ENCODE data around the gene MELTF. TPM values are rescaled to one million over a fixed set of nuclear protein-coding genes. Genes with fewer than 3 reads are reported as not detected.

Gene MELTF
- total and polyA plus RNA-seq, 2 of the 13 experiments (the other 11 are each of a cell fraction or from before 2014, with no cell fraction given): 3.2 to 7.5 TPM

DNA sequence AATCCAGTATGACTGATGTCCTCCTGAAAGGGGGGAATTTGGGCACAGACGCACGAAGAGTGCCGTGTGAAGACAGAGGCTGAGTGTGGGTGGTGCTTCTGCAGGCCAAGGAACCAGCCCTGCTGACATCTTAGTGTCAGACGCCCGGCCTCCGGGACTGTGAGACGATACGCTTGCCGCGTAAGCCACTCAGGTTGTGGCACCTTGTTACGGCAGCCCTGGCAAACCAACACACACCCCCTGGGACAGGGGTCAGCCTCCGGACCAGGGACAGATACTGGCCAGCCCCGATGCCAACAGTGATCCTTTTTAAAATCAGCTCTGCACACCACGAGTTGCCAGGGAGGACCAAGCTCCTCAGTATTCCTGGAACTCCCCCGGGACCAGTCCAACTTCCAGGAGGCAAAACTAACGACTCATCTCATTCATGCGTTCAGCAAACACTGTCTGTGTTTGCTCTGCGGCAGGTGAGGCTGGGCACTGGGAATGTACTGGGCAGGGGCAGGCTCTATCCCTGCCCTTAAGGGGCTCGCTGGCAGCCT, 39.8 kb downstream of the MELTF start (continued):
- TF ChIP-seq PHF21A (CRISPR knock-in tag; IDR thresholded peaks at IDR 0.05) (0 out of 2 replicates have a peak, but pooled peaks have one; percentile 32), ZSCAN9 (CRISPR knock-in tag; IDR thresholded peaks at IDR 0.05; ENCODE audit: borderline replicate concordance) (peak; percentile 56; the same call in 1 of the 2 replicates), CHD4 (IDR thresholded peaks at IDR 0.05; ENCODE audit: borderline replicate concordance, low read length) (no peak), PRMT3 (CRISPR knock-in tag; IDR thresholded peaks at IDR 0.05; ENCODE audit: borderline replicate concordance, low read depth) (no peak), KMT2B (CRISPR knock-in tag; IDR thresholded peaks at IDR 0.05) (no peak), ZFX (CRISPR knock-in tag; IDR thresholded peaks at IDR 0.05; ENCODE audit: low read depth) (peak; percentile 14; the same call in 1 of the 2 replicates), KDM2A (CRISPR knock-in tag; IDR thresholded peaks at IDR 0.05; ENCODE audit: borderline replicate concordance, low read depth) (0 out of 2 replicates have a peak, but pooled peaks have one; percentile 32), FOSL1 (CRISPR knock-in tag; IDR thresholded peaks at IDR 0.05; ENCODE audit: borderline replicate concordance) (no peak), ZNF552 (CRISPR knock-in tag; IDR thresholded peaks at IDR 0.05; ENCODE audit: borderline replicate concordance) (no peak), ZFY (CRISPR knock-in tag; IDR thresholded peaks at IDR 0.05) (peak; percentile 19; the same call in 1 of the 2 replicates), SALL2 (CRISPR knock-in tag; IDR thresholded peaks at IDR 0.05) (no peak), ARHGAP35 (CRISPR knock-in tag; IDR thresholded peaks at IDR 0.05; ENCODE audit: borderline replicate concordance) (no peak)
- TF ChIP-seq, protein P1, sequence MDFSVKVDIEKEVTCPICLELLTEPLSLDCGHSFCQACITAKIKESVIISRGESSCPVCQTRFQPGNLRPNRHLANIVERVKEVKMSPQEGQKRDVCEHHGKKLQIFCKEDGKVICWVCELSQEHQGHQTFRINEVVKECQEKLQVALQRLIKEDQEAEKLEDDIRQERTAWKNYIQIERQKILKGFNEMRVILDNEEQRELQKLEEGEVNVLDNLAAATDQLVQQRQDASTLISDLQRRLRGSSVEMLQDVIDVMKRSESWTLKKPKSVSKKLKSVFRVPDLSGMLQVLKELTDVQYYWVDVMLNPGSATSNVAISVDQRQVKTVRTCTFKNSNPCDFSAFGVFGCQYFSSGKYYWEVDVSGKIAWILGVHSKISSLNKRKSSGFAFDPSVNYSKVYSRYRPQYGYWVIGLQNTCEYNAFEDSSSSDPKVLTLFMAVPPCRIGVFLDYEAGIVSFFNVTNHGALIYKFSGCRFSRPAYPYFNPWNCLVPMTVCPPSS (IDR thresholded peaks at IDR 0.05): no peak
- TF ChIP-seq, protein P2, sequence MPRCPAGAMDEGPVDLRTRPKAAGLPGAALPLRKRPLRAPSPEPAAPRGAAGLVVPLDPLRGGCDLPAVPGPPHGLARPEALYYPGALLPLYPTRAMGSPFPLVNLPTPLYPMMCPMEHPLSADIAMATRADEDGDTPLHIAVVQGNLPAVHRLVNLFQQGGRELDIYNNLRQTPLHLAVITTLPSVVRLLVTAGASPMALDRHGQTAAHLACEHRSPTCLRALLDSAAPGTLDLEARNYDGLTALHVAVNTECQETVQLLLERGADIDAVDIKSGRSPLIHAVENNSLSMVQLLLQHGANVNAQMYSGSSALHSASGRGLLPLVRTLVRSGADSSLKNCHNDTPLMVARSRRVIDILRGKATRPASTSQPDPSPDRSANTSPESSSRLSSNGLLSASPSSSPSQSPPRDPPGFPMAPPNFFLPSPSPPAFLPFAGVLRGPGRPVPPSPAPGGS (CRISPR knock-in tag; IDR thresholded peaks at IDR 0.05): no peak
- TF ChIP-seq, protein P3, sequence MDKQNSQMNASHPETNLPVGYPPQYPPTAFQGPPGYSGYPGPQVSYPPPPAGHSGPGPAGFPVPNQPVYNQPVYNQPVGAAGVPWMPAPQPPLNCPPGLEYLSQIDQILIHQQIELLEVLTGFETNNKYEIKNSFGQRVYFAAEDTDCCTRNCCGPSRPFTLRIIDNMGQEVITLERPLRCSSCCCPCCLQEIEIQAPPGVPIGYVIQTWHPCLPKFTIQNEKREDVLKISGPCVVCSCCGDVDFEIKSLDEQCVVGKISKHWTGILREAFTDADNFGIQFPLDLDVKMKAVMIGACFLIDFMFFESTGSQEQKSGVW (CRISPR knock-in tag; IDR thresholded peaks at IDR 0.05; ENCODE audit: borderline replicate concordance): no peak
- TF ChIP-seq, protein P4, sequence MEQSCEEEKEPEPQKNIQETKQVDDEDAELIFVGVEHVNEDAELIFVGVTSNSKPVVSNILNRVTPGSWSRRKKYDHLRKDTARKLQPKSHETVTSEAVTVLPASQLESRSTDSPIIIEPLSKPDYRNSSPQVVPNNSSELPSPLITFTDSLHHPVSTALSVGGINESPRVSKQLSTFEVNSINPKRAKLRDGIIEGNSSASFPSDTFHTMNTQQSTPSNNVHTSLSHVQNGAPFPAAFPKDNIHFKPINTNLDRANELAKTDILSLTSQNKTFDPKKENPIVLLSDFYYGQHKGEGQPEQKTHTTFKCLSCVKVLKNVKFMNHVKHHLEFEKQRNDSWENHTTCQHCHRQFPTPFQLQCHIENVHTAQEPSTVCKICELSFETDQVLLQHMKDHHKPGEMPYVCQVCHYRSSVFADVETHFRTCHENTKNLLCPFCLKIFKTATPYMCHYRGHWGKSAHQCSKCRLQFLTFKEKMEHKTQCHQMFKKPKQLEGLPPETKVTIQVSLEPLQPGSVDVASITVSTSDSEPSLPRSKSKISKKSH (CRISPR knock-in tag; IDR thresholded peaks at IDR 0.05; ENCODE audit: borderline replicate concordance): peak; percentile 58; the same call in 1 of the 2 replicates
- TF ChIP-seq, protein P5, sequence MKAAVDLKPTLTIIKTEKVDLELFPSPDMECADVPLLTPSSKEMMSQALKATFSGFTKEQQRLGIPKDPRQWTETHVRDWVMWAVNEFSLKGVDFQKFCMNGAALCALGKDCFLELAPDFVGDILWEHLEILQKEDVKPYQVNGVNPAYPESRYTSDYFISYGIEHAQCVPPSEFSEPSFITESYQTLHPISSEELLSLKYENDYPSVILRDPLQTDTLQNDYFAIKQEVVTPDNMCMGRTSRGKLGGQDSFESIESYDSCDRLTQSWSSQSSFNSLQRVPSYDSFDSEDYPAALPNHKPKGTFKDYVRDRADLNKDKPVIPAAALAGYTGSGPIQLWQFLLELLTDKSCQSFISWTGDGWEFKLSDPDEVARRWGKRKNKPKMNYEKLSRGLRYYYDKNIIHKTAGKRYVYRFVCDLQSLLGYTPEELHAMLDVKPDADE (CRISPR knock-in tag; IDR thresholded peaks at IDR 0.05): no peak
- TF ChIP-seq, protein P6, sequence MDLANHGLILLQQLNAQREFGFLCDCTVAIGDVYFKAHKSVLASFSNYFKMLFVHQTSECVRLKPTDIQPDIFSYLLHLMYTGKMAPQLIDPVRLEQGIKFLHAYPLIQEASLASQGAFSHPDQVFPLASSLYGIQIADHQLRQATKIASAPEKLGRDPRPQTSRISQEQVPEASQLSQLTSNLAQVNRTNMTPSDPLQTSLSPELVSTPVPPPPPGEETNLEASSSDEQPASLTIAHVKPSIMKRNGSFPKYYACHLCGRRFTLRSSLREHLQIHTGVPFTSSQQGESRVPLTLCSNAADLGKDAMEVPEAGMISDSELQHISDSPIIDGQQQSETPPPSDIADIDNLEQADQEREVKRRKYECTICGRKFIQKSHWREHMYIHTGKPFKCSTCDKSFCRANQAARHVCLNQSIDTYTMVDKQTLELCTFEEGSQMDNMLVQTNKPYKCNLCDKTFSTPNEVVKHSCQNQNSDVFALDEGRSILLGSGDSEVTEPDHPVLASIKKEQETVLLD (CRISPR knock-in tag; IDR thresholded peaks at IDR 0.05; ENCODE audit: low read depth): no peak
- TF ChIP-seq, protein P7, sequence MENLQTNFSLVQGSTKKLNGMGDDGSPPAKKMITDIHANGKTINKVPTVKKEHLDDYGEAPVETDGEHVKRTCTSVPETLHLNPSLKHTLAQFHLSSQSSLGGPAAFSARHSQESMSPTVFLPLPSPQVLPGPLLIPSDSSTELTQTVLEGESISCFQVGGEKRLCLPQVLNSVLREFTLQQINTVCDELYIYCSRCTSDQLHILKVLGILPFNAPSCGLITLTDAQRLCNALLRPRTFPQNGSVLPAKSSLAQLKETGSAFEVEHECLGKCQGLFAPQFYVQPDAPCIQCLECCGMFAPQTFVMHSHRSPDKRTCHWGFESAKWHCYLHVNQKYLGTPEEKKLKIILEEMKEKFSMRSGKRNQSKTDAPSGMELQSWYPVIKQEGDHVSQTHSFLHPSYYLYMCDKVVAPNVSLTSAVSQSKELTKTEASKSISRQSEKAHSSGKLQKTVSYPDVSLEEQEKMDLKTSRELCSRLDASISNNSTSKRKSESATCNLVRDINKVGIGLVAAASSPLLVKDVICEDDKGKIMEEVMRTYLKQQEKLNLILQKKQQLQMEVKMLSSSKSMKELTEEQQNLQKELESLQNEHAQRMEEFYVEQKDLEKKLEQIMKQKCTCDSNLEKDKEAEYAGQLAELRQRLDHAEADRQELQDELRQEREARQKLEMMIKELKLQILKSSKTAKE (CRISPR knock-in tag; IDR thresholded peaks at IDR 0.05; ENCODE audit: borderline replicate concordance): no peak

All from HepG2 (cell line).